Heart left ventricle (tissue), 13 donors: Measurements from ENCODE around the gene NT5DC2.

Experiments
- CTCF ChIP-seq, 12 donors: fragments of 200-600 bp; sonication (generic) in 4 of 12; IDR thresholded peaks; one replicate each; pipeline versions ENCODE4 v1.5.0 to v1.8.0; 2018 to 2022; ENCODE audit warnings: antibody characterized with exemption in 12 of 12, mild to moderate bottlenecking in 5 of 12
- POLR2A ChIP-seq, 2 donors: fragments of 450-650 bp; IDR thresholded peaks; one replicate each; pipeline ENCODE4 v1.6.1; 2017; ENCODE audit warnings: antibody characterized with exemption in 2 of 2, mild to moderate bottlenecking in 2 of 2, moderate library complexity in 2 of 2
- donor health status: ischemic (EF 13 %, LVEDD 7.1; RV severe dilation, severe dysfunction).
- donor health status: DM: no; HTN: yes; CAD: no.
- donor health status: DM: no; HTN: no; CAD: no.
- donor health status: ischemic (EF 25% LVEDD 6.9; RV normal size, moderate dysfunction).
- donor health status: ischemic (EF 25% LVEDD 5.7; RV mildly dilated, moderate dysfunction).
- donor health status: ischemic (EF 35%, LVEDD 5.7; RV mildly dilated, moderate dysfunction).
- donor health status: nonischemic (EF 11% LVEDD 7.7; RV severe dilation, severe dysfunction).
- donor health status: DM: yes; HTN: yes; CAD: no.
- donor health status: PGD.
- donor health status: ischemic (EF 29% LVEDD 5.4; RV normal size, mild dysfunction).
- donor health status: nonischemic (EF 23%, LVEDD 6.1; RV moderate dilation, normal function).

- TF ChIP-seq CTCF (IDR thresholded peaks at IDR 0.05) (no peak), POLR2A (IDR thresholded peaks at IDR 0.05) (no peak)
These were observed 7.7 kb downstream of the NT5DC2 start for GRCh38 chr3:52525680-52526561.
